Measurements from ENCODE around the gene PRAMEF1. TPM values are rescaled to one million over a fixed set of nuclear protein-coding genes. Genes with fewer than 3 reads are reported as not detected.
"Not testable (repeated sequence)": the region's sequence is repeated elsewhere in the genome, so short reads cannot be mapped to it uniquely, and the experiment has no call there.

PRAMEF1 gene
- not detected for total RNA-seq

- ATAC-seq; DNase-seq (ENCODE audit: low spot score): not testable (repeated sequence)
Measured at GRCh38 chr1:12791097-12791496, at the start of gene PRAMEF1. Gene PRAMEF1, plus strand, starts transcription at chr1:12791397. Its CDS starts 1,831 bp downstream, at chr1:12793228.

- DNase-seq (ENCODE audit: low spot score) (no peak), ATAC-seq (no peak)
Measured at GRCh38 chr1:12741946-12742345, 49.3 kb upstream of the PRAMEF1 start.

DNA sequence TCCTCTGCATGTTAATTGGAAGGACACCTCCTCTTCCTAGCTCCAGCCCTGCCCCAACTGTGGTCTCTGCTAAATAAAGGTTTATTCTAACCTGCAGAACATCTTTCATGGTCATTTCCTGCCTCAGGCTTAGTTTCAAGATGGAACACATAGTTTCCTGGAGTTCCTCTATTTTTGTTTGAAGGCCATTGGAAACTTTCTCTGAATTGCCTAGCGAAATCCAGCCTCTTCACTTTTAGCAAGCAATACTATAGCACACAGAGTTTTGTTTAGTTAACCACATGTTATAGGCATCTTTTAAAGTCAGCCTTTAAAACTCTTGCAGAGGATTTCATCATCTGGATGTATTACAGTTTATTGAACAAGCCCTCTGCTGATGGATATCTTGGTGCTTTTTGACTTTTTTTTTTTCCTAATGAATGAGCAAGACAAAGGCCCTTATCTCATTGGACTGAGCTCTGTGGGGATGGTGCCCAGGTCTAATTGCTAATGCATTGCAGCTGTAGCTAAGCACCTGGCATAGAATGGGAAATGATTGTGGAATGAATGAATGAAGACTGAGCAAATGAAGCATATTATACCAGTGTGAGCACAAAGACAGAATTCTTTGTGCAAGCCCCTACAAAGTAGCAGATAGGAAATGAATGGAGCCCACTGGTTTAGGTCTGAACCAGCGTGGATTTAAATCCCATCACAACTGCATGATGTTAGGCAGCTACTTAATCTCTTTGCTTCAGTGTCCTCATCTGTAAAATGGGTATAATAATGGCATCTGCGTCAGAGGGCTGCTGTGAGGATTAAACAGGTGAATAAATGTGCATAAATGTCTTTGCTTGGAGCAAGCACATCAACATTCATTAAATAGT lies 45.8 kb upstream of the PRAMEF1 start:
- ATAC-seq: no peak
- DNase-seq (ENCODE audit: low spot score): no peak

DNA sequence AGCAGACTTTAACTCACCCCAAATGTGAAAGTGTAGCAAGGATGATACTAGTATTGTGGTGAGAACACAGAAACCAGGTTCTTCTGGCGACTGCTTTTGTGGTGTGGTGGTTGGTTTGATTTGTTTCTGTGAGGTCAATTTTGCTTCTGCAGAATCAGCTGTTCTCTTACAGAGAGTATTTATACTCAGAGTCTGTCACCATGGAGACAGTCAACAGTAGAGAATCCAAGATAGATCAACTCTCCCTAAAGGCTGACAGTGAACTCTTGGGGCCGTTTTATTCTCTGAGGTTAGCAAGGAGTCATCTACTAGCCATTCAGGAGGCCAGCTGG lies 45.2 kb upstream of the PRAMEF1 start, which contains the start of gene CFAP107:
TSS of gene CFAP107 (plus strand) at position 209 of the 332 bp plus-strand sequence. CDS start 231 bp downstream, outside the sequence.
- DNase-seq (ENCODE audit: low spot score): no peak
- no peak for ATAC-seq

GRCh38 chr1:12748778-12749355 lies 42.3 kb upstream of the PRAMEF1 start:
- ATAC-seq (no peak), DNase-seq (ENCODE audit: low spot score) (no peak)

DNA sequence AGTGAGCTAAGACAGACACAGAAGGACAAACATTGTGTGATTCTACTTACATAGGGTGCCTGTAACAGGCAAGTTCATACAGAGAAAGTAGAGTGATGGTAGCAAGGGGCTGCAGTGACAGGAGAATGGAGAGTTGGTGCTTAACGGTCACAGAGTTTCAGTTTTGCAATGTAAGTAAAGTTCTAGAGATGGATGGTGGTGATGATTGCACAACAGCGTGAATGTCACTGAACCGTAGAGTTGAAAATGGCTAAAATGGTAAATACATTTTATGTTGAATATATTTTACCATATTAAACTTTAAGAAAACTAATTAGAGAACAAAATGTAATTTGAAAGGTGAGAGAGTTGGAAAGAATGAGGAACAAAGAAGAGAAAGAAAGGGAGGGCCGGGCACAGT lies 36.5 kb upstream of the PRAMEF1 start:
- DNase-seq (ENCODE audit: low spot score): no peak
- ATAC-seq: no peak

DNA sequence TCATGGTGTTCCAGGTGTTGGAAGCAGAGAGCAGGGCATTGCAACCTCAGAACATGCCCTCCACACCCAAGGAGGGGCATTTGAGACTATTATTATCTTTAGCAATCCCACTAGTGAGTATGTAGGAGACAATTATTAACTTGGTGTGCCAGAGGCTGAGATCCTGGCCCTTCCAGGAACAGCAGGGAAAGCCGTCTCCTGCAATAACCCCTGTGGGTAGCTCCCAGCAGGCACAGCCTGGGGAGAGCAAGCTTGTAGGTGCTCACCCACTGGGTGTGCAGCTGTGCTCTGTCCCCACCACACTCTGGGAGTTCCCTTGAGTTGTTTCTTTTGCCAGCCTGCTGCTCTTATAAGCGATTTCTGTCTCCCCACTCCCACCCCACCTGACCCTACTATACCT lies 34.9 kb upstream of the PRAMEF1 start:
- no peak for ATAC-seq
- no peak for DNase-seq (ENCODE audit: low spot score)

DNA sequence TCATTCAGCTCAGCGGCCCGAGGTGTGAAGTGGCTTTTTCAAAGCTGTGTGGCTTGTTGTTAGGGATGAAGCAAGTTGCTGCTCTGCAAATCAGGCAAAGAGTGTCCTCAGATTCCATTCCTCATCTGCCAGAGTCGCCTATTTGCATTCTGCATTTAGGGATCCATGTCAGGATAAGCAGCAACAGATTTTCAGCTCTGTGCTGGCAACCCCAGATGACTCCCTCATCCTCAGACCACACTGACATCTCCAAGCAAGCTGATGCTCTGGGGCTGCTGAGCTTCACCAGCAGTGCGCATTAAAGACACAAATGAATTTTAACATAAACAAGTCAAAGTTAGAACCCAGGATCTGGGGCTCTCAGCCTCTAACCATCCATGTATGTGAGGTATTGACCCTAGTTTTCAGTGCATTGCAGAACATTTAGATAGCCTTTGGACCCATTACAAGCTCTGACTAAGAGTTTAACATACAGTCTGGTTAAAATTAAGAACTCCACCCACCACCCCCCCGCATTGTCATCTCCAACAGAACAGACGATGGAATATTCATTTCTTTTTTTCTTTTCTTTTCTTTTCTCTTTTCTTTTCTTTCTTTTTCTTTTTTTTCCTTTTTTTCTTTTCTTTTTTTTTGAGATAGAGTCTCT lies 34.3 kb upstream of the PRAMEF1 start:
- DNase-seq (ENCODE audit: low spot score) (no peak), ATAC-seq (no peak)

GRCh38 chr1:12757836-12758235 lies 33.4 kb upstream of the PRAMEF1 start:
- ATAC-seq (no peak), DNase-seq (ENCODE audit: low spot score) (no peak)

DNA sequence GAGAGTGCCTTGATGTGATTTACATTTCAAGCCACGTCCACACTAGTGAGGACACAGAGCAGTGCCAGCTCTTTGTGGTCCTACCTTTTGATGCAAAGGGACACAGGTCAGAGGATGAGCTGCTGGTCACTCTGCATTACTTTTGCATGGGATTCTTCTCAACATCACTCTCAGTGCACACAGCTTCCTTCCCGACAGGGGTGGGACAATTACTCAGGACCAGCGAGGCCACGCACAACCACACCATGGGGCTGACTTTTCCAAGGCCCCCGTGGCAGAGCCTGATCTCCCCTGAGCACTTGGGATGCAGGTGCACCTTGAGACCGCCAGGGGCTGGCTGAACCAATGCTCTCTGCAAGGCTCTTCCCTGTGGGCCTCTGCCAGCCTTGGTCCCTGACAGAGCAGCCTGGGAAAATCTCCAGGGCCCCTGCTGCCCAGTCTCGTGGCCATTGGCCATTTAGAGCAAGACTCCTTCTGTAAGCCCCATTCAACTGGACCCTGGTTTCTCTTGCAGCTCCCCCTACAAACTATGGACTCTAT lies 30.9 kb upstream of the PRAMEF1 start:
- ATAC-seq (no peak), DNase-seq (ENCODE audit: low spot score) (no peak)

DNA sequence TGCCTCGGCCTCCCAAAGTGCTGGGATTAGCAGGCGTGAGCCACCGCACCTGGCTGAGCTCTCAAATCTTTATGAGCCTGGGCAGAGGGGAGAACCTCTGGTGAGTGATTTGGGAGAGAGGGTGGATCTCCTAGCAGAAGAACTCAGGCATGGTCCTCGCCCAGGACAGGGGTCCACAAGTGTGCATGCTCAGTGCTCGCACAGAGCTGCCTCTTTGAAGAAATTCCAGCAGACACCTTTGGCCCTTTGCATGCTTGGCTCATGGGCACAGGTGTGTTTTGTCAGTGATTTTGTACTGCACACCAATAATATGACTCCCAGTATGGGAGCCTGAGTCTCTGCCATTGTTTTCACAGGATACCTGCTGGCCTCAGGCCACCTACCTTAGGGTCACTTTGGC lies 29.4 kb upstream of the PRAMEF1 start:
- ATAC-seq: no peak
- DNase-seq (ENCODE audit: low spot score): no peak

DNA sequence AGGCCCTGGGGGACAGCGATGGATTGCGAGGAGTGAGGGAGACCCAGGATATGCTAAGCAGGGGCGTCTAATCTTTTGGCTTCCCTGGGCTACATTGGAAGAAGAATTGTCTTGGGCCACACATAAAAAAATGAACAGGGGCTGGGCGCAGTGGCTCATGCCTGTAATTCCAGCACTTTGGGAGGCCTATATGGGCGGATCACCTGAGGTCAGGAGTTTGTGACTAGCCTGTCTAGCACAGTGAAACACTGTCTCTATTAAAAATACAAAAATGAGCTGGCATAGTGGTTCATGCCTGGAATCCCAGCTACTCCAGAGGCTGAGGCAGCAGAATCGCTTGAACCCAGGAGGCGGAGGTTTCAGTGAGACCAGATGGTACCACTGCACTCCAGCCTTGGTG lies 28.4 kb upstream of the PRAMEF1 start:
- no peak for ATAC-seq
- no peak for DNase-seq (ENCODE audit: low spot score)

- ATAC-seq: no peak
- no peak for DNase-seq (ENCODE audit: low spot score)
Measured at GRCh38 chr1:12763479-12763878, 27.7 kb upstream of the PRAMEF1 start.

- no peak for ATAC-seq
- DNase-seq (ENCODE audit: low spot score): no peak
Measured at GRCh38 chr1:12764016-12764415, 27.2 kb upstream of the PRAMEF1 start.

- DNase-seq (ENCODE audit: low spot score) (no peak), ATAC-seq (no peak)
Measured at GRCh38 chr1:12769031-12769430, 22.2 kb upstream of the PRAMEF1 start.

DNA sequence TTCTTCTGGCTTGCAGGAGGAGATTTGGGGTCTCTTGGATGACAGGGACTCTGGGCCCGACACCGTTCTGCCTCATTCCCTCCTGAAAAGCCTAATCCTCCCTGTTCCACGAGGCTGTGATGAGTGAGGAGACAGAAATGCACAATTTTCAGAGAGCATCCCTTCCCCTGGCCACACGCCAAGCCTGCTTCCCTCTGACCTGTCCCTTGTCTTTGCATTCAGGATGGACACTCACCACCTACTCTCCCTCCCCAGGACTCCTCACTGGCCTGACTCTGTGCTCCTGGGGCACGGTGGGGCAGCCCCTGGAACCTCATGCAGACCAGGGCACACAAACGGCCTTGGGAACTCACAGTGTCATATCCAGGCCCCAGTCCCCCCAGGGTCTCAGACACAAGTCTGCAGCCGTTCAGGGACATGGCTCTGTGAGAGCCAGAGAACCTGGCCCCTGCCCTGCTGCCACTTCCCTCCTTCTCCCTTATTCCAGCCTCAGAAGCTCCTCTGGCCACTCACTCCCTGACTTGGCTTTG lies 21.2 kb upstream of the PRAMEF1 start:
- no peak for DNase-seq (ENCODE audit: low spot score)
- no peak for ATAC-seq

GRCh38 chr1:12770620-12771019 lies 20.6 kb upstream of the PRAMEF1 start:
- no peak for ATAC-seq

DNA sequence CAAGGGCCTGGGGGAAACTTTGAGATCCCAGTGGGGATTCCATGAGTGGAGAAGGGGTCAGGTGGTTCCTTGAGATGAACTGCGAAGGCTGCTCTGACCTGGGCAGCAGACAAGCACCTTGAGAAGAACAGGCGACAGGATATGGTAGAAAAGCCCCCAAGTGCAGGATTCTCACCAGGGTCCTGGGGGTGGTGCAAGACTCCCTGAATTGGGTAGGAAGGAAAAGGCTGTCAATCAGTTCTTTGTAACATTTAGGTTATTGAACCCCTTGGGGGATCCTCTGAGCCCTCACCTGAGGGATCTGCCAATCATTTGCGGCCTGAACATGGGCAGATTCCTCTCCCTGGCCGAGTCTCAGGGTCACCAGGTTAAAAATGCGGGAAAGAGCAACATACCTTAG lies 20.0 kb upstream of the PRAMEF1 start:
- no peak for DNase-seq (ENCODE audit: low spot score)
- no peak for ATAC-seq

More at GRCh38 chr1:12770620-12771019, 20.6 kb upstream of the PRAMEF1 start:
- no peak for DNase-seq (ENCODE audit: low spot score)

- DNase-seq (ENCODE audit: low spot score) (no peak), ATAC-seq (no peak)
Measured at GRCh38 chr1:12772520-12772919, 18.7 kb upstream of the PRAMEF1 start.

DNA sequence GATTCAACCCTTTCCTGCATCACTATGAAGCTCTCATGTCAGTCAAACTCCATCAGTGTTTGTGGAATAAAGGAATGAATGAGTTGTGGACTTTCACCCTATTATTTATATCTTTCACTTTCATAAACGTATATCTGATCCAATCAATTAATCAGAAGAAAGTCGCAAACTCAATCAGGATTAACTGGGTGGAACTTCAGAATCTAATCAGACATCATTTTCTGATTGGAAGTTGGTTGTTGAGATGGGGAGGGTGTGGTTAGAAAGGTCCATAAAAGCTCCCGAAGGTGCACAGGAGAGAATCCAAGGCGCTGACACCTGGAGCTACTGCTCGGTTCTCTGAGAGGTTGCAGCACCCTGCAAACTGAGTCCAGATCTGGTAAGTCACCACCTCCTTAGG lies 17.8 kb upstream of the PRAMEF1 start, which contains the start of gene PRAMEF12:
TSS of gene PRAMEF12 (plus strand) at position 301 of the 400 bp plus-strand sequence. CDS start 1,130 bp downstream, outside the sequence.
- no peak for ATAC-seq
- DNase-seq (ENCODE audit: low spot score): no peak

- no peak for ATAC-seq
- DNase-seq (ENCODE audit: low spot score): no peak
Measured at GRCh38 chr1:12774801-12775345, 16.3 kb upstream of the PRAMEF1 start.

Data from left lobe of liver (tissue), 2 donors.